Loucy (cell line): ENCODE measurements around the gene ADAMTS12.

Source experiments
- H2AFZ ChIP-seq: fragments of 200-600 bp; sonication (generic); 2 replicates; pipeline ENCODE4 v1.6.0; 2016; ENCODE audit warnings: antibody characterized with exemption, mild to moderate bottlenecking, low read length, moderate library complexity
- H3F3A ChIP-seq: fragments of 200-600 bp; 2 replicates; pipeline ENCODE4 v1.6.0; 2016; ENCODE audit warnings: antibody characterized with exemption, low read depth, mild to moderate bottlenecking
- H3K27me3 ChIP-seq: fragments of 200-600 bp; sonication (generic); 2 replicates; pipeline ENCODE4 v1.6.1; 2014; ENCODE audit warnings: low read length, mild to moderate bottlenecking; ENCODE audit not compliant: insufficient read depth, poor library complexity, severe bottlenecking
- H3K36me3 ChIP-seq: fragments of 200-600 bp; sonication (generic); 2 replicates; pipeline ENCODE4 v1.6.1; 2016; ENCODE audit warnings: low read length; ENCODE audit not compliant: insufficient read depth
- H3K4me1 ChIP-seq: fragments of 200-600 bp; sonication (generic); 2 replicates; pipeline ENCODE4 v1.5.1; 2014; ENCODE audit warnings: low read length, mild to moderate bottlenecking; ENCODE audit not compliant: insufficient read depth, poor library complexity, severe bottlenecking
- H3K4me2 ChIP-seq: fragments of 200-600 bp; sonication (generic); 2 replicates; pipeline ENCODE4 v1.6.0; 2014; ENCODE audit warnings: antibody characterized with exemption, low read length, low read depth, mild to moderate bottlenecking; ENCODE audit not compliant: poor library complexity, severe bottlenecking
- H3K4me3 ChIP-seq: fragments of 200-600 bp; sonication (generic); 2 replicates; pipeline ENCODE4 v1.5.1; 2014; ENCODE audit warnings: low read length, mild to moderate bottlenecking, mixed read lengths; ENCODE audit not compliant: poor library complexity, severe bottlenecking
- H3K79me2 ChIP-seq: fragments of 200-600 bp; sonication (generic); 2 replicates; pipeline ENCODE4 v1.6.1; 2014; ENCODE audit warnings: low read length; ENCODE audit not compliant: insufficient read depth
- H3K9ac ChIP-seq: fragments of 200-600 bp; sonication (generic); 2 replicates; pipeline ENCODE4 v1.6.0; 2014; ENCODE audit warnings: mild to moderate bottlenecking, low read depth, low read length, moderate library complexity; ENCODE audit not compliant: poor library complexity, severe bottlenecking
- H3K9me2 ChIP-seq: fragments of 200-600 bp; sonication (generic); replicated peaks from 2 replicates; pipeline ENCODE4 v1.6.1; 2016; ENCODE audit warnings: low read depth, low read length, mixed read lengths
- H3K9me3 ChIP-seq: fragments of 200-600 bp; sonication (generic); 2 replicates; pipeline ENCODE4 v1.6.1; 2014; ENCODE audit warnings: mild to moderate bottlenecking, antibody characterized with exemption, low read length, low read depth; ENCODE audit not compliant: insufficient read depth
- H4K20me1 ChIP-seq: fragments of 200-600 bp; sonication (generic); 2 replicates; pipeline ENCODE4 v1.6.0; 2014; ENCODE audit warnings: antibody characterized with exemption, low read length, mild to moderate bottlenecking; ENCODE audit not compliant: insufficient read depth, poor library complexity, severe bottlenecking
- EZH2phosphoT487 ChIP-seq: fragments of 200-600 bp; IDR thresholded peaks from 2 replicates; pipeline ENCODE4 v1.6.1; 2018; ENCODE audit warnings: antibody characterized with exemption, mild to moderate bottlenecking, moderate library complexity, borderline replicate concordance
- TF ChIP-seq, protein P1 (sequence below): fragments of 200-600 bp; sonication (generic); conservative IDR thresholded peaks from 2 replicates; pipeline ENCODE4 v1.5.1; 2014; ENCODE audit warnings: mild to moderate bottlenecking, antibody characterized with exemption, low read length

Gene ADAMTS12

DNA sequence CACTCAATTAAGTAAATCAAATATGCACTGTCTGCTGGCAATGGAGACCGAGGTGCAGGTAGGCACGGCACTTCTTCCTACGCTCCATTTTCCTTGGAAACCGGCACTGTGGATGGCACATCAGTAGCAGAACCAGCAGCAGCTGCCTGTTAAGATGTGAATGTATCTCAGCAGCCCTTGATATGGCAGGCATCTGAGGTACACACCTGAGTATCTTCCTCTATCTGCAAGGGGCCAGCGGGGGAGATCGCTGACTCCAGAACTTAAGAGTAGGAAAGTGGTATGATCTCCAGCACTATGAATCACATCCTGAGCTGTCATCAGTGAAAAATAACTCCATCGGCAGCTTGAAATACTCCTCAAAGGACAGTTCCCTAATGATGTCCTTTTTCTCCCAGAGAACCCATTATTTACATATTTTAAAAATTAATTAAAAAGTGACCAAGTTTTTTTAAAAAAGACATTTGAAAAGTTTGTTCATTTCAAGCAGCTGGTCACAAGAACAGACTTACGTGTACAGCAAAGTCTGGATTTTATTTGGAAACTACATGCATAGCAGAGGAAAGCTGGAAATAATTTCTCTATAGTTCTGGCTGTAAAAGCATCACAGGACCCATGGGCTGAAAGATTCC, 97.1 kb downstream of the ADAMTS12 start:
- H3K27me3 ChIP-seq: no peaks in the 10 kb centered on the region
- H3K36me3 ChIP-seq: no peaks in the 10 kb centered on the region
- no peaks in the 10 kb centered on the region for H4K20me1 ChIP-seq

DNA sequence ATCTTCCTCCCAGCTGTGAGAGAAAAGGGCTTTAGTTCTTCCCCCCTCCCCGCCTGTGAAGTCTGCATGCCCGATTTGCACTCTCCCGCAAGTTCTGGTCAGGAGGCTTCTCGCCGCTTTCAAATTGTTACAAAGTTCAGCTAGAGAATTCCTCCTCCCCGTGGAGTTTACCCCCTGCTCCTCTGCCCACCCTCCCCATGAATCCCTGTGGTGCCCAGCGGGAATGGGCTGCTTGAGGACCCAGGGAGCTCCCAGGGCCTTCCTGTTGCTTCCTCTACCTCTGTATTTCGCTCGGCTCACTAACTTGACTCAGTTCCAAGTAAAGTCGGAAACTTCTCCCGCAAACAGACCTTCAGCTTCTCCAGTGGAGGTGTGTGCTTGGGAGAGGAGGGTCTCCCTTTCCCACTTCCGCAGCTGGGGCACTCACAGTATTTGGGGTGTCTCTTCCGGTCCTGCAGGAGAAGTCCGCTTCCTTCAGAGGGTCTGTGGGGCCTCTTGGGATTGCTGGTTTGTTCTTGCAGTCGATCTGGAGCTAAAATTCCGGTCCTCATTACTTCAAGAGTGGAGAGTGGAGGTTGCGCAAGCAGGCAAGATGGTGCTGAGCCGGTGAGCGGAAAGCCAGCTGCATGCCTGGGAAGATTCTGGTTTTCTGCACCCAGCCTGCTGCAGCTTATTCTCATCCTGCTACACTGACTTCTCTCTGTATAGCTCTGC, 97.8 kb downstream of the ADAMTS12 start:
- no peak for TF ChIP-seq EZH2phosphoT487
- TF ChIP-seq, protein P1, sequence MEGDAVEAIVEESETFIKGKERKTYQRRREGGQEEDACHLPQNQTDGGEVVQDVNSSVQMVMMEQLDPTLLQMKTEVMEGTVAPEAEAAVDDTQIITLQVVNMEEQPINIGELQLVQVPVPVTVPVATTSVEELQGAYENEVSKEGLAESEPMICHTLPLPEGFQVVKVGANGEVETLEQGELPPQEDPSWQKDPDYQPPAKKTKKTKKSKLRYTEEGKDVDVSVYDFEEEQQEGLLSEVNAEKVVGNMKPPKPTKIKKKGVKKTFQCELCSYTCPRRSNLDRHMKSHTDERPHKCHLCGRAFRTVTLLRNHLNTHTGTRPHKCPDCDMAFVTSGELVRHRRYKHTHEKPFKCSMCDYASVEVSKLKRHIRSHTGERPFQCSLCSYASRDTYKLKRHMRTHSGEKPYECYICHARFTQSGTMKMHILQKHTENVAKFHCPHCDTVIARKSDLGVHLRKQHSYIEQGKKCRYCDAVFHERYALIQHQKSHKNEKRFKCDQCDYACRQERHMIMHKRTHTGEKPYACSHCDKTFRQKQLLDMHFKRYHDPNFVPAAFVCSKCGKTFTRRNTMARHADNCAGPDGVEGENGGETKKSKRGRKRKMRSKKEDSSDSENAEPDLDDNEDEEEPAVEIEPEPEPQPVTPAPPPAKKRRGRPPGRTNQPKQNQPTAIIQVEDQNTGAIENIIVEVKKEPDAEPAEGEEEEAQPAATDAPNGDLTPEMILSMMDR: no peak
- no peaks in the 10 kb centered on the region for H3K79me2 ChIP-seq

More for the DNA sequence above, 97.1 kb downstream of the ADAMTS12 start:
- H3F3A ChIP-seq: no peaks in the 10 kb centered on the region
- H3K4me2 ChIP-seq: no peak overlapping the region
- no peak for TF ChIP-seq EZH2phosphoT487
- TF ChIP-seq, protein P1: no peak
- no peaks in the 10 kb centered on the region for H3K9me3 ChIP-seq
- no peaks in the 10 kb centered on the region for H3K4me1 ChIP-seq
- H3K4me3 ChIP-seq: no peak overlapping the region
- no peak overlapping the region for H3K9ac ChIP-seq
- no peak overlapping the region for H2AFZ ChIP-seq
- no peaks in the 10 kb centered on the region for H3K79me2 ChIP-seq
- H3K9me2 ChIP-seq: no peaks in the 10 kb centered on the region

DNA sequence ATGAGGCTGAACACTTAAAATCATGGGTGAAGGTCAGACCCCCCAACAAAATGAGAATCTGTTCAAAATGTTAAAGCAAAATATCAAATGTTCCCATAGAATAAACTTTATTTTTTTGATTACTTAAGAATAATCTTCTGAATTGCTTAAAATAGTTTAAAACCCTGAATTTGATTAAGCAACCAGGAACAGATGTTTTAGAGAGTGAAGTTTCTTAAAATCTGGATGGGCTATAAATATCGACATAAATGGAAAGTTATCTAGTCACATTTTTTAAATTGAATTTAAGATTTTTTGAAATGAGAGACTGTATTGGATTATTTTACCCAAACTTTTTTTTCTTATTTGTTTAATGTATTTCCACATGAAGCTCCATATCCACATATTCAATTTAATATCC, 98.5 kb downstream of the ADAMTS12 start:
- TF ChIP-seq EZH2phosphoT487: no peak
- TF ChIP-seq, protein P1: no peak
- H3K9ac ChIP-seq: no peak overlapping the region
- H4K20me1 ChIP-seq: no peaks in the 10 kb centered on the region
- H3K36me3 ChIP-seq: no peaks in the 10 kb centered on the region
- H3K4me3 ChIP-seq: no peak overlapping the region
- H3K79me2 ChIP-seq: no peaks in the 10 kb centered on the region
- no peaks in the 10 kb centered on the region for H3K4me1 ChIP-seq
- H3K9me3 ChIP-seq: no peaks in the 10 kb centered on the region
- H3K9me2 ChIP-seq: no peaks in the 10 kb centered on the region
- H2AFZ ChIP-seq: no peak overlapping the region
- no peak overlapping the region for H3K4me2 ChIP-seq
- no peaks in the 10 kb centered on the region for H3F3A ChIP-seq
- no peaks in the 10 kb centered on the region for H3K27me3 ChIP-seq

More for the DNA sequence above, 97.8 kb downstream of the ADAMTS12 start:
- Histone ChIP-seq H3K4me1 (no peaks in the 10 kb centered on the region), H3F3A (no peaks in the 10 kb centered on the region), H2AFZ (no peak overlapping the region), H3K9me2 (no peaks in the 10 kb centered on the region), H3K9me3 (no peaks in the 10 kb centered on the region), H4K20me1 (no peaks in the 10 kb centered on the region), H3K9ac (no peak overlapping the region), H3K4me2 (no peak overlapping the region), H3K27me3 (no peaks in the 10 kb centered on the region), H3K36me3 (no peaks in the 10 kb centered on the region), H3K4me3 (no peak overlapping the region)
